Measurements from ENCODE around the gene ABLIM1.

ABLIM1 gene

GRCh38 chr10:114541797-114542160 lies 116.3 kb downstream of the ABLIM1 start:
- no peak for DNase-seq

- no peak for DNase-seq
These were observed 116.8 kb downstream of the ABLIM1 start for GRCh38 chr10:114541081-114541796.

GRCh38 chr10:114540236-114540635 lies 117.8 kb downstream of the ABLIM1 start:
- no peak for DNase-seq

GRCh38 chr10:114539623-114540022 lies 118.5 kb downstream of the ABLIM1 start:
- DNase-seq: no peak

GRCh38 chr10:114538181-114538906 lies 119.7 kb downstream of the ABLIM1 start:
- no peak for DNase-seq

- DNase-seq: no peak
These were observed 120.3 kb downstream of the ABLIM1 start for GRCh38 chr10:114537736-114538135.

- no peak for DNase-seq
These were observed 123.5 kb downstream of the ABLIM1 start for GRCh38 chr10:114534571-114534981.

GRCh38 chr10:114532226-114532625 lies 125.8 kb downstream of the ABLIM1 start:
- DNase-seq: no peak

- peak; percentile 96 for DNase-seq
These were observed 131.4 kb downstream of the ABLIM1 start for GRCh38 chr10:114526504-114527238.

GRCh38 chr10:114526126-114526503 lies 132.0 kb downstream of the ABLIM1 start:
- DNase-seq: no peak

GRCh38 chr10:114525368-114525949 lies 132.6 kb downstream of the ABLIM1 start:
- DNase-seq: peak; percentile 42

- DNase-seq: no peak
These were observed 134.2 kb downstream of the ABLIM1 start for GRCh38 chr10:114523876-114524275.

- DNase-seq: peak; percentile 48
These were observed 136.8 kb downstream of the ABLIM1 start for GRCh38 chr10:114521255-114521654.

- DNase-seq: peak; percentile 89
These were observed 137.6 kb downstream of the ABLIM1 start for GRCh38 chr10:114520453-114520852.

GRCh38 chr10:114519756-114520293 lies 138.2 kb downstream of the ABLIM1 start:
- DNase-seq: no peak

- DNase-seq: peak; percentile 20
These were observed 138.8 kb downstream of the ABLIM1 start for GRCh38 chr10:114519306-114519669.

- peak; percentile 48 for DNase-seq
These were observed 139.4 kb downstream of the ABLIM1 start for GRCh38 chr10:114518401-114519305.

- DNase-seq: no peak
These were observed 140.5 kb downstream of the ABLIM1 start for GRCh38 chr10:114517368-114518250.

GRCh38 chr10:114516356-114516755 lies 141.7 kb downstream of the ABLIM1 start:
- DNase-seq: no peak

GRCh38 chr10:114515298-114515914 lies 142.7 kb downstream of the ABLIM1 start:
- no peak for DNase-seq

- DNase-seq: no peak
These were observed 144.7 kb downstream of the ABLIM1 start for GRCh38 chr10:114513381-114513792.

Data from NCI-H510A treated with DMSO at 0.1 percent for 48 hours (cell line).